M059J (cell line): ENCODE results near the gene PGPEP1. TPM values are rescaled to one million over a fixed set of nuclear protein-coding genes. Genes with fewer than 3 reads are reported as not detected.
"Not testable (repeated sequence)": the region's sequence is repeated elsewhere in the genome, so short reads cannot be mapped to it uniquely, and the experiment has no call there.

Experiments
- DNase-seq: peaks from one replicate; pipeline ENCODE4 v3.0.0-alpha.2; 2012; ENCODE audit warnings: low read depth
- total RNA-seq: library from RNA; depleted of rRNA; stranded (reverse); fragments of >200 nt; shearing (Covaris generic); gene quantifications from 2 replicates; pipeline ENCODE4 v1.2.3, GENCODE V29; 2014

PGPEP1 gene
- total RNA-seq, 1 experiment from 2014 or later = 13.5 TPM

DNA sequence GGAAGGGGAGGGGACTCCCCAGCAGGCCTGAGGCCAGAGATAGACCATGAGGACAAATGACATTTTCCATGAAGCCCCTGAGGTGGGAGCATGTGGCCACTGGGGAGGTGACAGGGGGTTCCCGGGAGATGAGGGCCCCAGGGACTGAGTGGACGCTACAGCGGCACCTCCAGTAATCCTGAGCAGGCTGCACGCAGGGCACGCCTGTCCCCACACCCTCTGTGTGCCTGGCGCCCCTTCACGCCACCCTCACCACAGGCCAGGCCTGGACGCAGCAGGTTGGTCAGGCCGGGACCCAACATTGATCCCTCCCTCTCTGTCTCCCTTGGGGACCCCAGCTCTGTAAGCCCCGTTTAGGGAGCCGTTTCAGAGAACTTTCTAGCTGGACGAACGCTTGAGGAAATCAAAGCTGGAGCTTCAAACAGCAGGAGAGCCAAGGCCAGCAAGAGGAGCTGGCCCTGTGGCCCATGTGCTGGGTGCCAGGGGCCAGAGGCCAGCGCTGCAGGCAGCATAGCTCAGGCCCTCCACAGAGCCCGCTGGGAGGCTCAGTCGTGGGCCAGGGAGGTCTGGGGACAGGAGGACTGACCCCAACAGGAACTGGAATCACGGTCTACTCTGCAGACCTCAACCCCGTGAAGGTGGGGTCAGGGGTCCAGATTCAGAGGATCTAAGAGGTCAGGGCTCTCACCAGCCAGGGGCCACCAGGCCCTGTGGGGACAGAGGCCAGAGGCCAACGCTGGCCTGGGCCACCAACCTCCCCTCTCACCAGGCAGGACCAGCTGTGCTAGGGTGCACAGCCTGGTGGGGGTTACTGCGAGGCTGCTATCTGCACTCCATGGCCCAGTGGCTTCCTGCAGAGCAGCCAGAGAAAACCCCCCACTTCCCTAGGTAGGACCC, 32.1 kb upstream of the PGPEP1 start:
- DNase-seq = no peak

DNA sequence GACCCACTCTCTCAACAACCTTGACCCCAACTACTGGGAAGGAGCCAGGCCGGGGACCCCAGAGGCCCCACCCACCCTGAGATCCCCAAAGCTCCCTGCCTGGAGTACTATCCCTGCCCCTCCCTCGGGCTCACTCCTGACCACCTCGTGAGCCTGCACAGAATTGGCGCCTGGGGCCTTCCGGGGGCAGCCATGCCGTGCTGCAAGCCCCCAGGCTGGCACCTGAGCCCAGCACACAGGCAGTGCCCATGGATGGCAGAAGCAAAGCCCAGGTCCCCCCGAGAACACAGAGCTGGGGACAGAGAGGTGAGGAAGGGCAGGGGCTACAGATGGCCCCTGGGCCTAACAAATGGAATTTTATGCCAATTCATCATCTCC, 31.5 kb upstream of the PGPEP1 start:
- no peak for DNase-seq

DNA sequence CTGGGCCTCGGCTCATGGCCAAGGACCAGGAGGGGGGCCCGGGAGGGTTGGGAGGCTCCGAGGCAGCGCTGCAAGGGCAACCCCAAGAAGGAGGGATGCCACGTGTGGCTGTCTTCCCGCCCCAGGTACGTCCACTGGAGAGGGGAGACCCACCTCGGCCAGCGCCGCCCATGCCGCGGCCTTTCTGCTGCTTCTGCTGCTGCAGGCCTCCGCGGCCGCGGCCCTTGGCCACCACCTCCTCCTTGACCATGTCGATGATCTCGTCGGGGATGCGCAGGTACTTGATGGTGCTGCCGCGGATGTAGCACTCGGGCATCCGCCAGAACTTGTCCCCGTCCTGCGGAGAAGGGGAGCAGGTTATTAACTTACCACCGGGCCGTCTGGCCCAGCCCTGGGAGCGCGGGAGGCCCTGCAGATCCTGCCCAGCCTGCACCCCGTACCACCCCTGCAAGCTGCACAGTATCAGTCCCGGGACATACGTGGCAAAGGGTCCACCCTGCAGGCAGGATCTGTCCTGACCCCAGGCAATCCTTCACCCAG, 30.8 kb upstream of the PGPEP1 start:
- DNase-seq = no peak

DNA sequence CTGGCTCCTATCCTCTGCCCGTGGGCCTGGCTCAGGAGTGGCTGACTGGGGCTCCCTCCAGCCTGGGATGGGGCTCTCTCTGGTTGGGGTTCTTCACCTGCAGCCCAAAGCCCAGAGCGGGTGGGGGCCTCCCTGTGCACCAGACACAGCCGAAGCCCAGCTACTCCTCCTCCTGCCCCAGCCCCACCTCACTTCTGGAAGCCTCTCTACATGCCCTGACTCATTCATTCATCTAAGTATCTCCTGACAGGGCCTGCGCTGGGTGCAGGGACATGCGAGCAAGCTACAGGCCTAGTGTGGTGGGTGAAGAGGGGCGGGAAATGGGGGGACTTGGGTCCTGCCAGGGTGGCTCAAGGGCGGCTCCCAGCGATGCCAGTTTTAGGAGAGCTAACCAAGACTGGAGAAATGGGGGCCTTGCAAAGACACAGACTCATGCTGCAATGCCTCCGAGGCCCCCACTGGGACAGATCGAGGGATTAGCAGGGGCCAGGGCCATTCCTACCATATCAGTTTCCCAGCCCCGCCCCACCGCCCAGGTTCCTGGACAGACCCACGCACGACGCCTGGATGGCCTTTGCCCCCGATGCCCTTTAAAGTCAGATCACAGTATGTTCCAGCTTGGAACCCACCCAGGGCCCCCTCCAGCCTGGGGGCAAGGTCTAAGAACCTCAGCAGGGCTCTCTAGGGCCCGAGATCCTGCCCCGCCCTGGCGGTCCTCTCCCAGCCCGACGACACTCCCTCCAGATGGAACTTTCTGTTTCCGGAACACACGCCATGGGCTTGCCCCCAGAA, 30.1 kb upstream of the PGPEP1 start:
- no peak for DNase-seq

DNA sequence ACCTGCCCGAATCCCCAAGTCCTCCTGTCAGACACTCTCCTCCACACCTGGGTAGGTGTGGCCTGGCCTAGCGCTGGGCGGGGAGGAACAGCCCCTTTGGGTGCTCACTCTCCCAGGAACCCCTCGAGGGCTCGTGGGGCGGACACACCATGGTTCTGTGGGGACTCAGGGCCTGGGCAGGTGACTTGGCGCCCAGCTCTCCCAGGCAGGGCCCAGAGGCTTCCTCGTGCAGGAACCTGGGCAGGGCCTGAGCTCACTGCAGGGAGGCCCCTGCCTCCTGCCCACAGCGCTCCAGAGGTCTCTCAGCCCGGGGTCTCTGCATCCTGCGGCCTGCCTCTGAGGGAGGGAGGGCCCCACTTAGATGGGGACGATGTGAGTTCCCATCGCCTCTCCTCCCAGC, 29.4 kb upstream of the PGPEP1 start:
- DNase-seq = no peak

DNA sequence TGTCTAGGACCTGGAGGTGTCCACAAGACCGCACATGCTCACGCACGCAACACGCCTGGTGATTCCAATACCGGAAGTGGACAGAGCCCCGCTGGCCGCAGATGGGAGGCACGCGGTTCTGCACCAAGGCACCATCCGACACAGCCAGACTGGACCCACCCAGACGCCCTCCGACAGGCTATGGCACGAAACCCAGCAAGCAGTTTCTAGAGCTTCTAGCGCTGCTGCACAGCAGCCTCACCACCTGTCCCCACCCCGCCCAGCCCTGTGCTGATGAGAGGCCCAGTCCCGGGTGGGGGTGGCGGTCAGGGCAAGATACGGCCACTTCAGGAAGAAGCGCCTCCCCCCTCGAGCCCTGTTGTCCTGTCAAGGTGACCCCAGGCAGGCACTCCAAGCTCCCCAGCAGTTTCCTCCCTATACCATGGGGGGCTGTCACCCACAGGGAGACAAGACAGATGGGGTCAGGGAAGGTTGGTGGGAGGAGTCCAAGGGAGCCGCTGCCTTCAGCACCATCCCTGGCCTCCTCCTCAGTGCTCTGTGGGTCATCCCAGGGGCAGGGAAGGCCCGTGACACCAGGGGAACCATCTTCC, 28.8 kb upstream of the PGPEP1 start:
- DNase-seq = no peak

DNA sequence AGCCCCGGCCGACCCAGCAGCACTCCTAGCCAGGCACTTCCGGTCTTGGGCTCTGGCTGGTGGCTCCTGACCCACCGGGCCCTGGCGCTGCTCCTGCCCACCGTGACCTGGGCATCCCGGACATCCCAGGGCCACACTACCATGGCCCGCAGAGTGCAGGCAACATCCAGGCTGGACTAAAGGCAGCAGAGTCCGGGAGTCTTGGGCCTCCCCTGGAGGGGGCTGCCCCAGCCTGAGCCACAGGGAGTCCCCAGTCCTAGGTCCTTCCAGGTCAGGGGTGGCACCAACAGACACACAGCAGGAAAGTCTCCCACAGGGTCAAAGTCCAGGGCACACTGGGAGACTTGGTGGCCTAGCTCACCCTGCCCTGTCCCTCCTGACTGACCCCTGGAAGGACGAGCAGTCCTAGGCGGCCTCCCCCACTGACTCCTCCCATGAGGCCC, 28.3 kb upstream of the PGPEP1 start:
- no peak for DNase-seq

DNA sequence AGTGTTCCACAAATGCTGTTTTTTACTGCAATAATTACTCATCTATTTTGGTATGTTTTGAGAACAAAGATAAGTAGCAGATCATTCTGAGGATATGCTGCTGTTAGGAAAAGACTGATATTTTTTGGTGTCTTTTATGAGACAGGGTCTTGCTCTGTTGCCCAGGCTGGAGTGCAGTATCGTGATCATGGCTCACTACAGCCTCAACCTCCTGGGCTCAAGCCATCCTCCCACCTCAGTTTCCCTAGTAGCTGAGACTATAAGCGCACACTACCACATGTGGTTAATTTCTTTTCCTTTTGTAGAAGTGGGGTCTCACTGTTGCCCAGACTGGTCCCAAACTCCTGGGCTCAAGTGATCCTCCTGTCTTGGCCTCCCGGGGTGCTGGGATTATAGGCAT, 27.0 kb upstream of the PGPEP1 start:
- DNase-seq = no peak

DNA sequence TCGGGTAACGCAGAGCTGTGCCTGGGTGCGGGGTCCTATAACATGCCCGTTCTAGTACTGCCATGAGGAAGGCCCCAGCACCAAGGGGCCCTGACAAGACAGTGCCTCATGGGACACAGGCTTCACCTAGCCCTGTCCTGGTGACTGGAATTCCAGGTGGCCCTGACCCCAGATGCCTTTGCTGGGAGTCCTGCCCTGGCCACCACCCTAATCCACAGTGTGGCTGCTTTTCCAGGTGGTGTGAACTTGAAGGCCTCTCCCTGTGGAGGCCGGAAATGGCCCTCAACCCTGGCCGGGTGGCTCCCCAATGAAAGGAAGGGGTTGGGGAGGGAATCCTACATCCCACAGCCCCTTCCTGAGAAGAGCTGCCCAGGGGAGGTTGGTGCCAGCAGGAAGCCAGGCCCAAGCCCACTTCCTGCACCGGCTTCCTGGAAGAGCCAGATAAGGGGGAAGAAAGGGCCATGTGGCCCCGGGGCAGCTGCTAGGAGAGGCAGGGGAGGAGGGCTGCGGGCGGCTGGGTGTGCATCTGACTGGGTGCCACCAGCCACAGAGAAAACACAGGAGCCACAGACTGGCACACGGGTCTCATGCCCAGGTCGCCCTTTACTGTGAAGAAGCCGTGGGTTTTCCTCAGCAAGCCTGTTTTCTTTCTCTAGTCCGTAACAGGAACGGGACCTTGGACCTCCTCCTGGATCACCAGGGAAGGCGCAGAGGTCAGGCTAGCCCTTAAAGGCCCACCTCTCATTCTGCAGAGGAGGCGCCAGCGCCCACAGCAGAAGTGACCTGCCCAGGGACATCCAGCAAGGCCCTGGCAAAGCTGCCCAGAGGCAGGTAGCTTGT, 22.2 kb upstream of the PGPEP1 start:
- DNase-seq = no peak

DNA sequence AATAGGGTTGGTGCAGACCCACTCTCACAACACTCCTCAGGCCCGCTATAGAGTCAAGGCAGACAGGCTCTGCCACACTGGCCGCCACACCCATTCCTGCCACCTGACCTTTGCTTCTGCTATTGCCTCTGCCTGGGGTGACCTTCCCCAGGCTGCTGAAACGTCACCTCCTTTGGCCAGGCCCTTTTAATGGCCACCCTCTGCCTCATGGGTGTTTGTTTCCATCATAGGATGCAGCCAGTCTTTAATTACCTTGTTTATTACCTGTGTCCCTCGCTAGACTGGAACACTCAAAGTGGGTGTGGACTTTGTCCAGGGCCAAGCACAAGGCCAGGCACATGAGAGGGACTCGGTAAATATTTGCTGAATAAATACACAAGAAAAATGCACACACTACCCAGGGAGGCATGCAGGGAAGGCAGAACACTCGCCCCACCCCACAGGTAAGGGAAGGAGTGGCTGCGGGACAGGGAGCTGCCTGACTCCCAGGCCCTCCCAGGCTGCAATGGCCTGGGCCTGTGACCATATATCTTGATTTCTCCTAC, 20.7 kb upstream of the PGPEP1 start:
- no peak for DNase-seq

DNA sequence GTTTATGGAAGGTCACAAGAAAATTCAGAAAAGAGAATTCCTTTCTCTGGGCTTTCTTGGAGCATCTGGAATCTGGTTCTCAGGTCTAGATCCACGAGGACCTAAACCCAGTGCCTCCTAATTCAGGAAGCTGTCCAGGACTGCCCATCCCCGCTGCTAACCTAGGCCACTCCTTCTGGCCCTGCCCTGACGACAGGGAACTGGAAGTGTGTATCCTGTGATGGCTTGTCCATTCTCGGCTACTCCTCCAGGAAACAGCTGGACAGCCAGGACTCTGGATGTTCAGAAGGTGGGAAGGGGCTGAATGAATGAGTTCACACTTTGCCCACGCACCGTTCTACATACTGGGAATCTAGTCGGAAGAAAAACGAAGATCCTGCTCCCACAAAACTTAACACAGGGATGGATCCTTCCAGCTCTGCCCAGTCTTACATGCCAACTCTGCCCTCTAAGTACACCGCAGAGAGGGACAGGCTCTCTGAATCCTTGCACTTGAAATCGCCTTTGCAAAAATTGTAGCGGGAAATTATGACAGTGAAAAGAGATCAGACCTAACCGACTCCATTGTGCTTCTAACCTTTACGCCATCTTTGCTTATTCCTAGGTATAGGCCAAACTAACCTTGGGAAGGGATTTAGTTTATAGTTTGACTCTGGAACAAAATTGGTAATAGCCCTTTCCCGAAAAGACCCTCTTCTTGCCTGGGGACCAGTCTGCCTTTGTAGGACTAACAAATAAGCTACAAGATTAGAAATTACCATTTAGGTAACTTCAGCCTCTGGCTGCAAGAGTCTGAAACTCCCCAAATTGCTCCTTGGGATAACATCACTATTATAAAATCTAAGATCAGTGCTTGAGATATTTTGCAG, 19.3 kb upstream of the PGPEP1 start:
- DNase-seq = no peak

DNA sequence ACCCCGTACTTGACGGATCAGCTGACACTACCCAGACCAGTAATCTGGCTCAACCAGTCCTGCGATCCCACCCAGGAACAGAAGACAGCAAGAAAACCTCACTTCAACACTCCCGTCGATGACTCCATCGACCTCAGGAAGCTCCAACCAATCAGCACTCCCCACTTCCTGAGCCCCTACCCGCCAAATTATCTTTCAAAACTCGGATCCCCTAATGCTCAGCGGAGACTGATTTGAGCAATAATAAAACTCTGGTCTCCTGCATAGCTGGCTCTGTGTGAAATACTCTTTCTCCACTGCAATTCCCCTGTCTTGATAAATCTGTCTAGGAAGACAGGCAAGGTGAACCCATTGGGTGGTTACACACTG, 18.7 kb upstream of the PGPEP1 start:
- DNase-seq = no peak

DNA sequence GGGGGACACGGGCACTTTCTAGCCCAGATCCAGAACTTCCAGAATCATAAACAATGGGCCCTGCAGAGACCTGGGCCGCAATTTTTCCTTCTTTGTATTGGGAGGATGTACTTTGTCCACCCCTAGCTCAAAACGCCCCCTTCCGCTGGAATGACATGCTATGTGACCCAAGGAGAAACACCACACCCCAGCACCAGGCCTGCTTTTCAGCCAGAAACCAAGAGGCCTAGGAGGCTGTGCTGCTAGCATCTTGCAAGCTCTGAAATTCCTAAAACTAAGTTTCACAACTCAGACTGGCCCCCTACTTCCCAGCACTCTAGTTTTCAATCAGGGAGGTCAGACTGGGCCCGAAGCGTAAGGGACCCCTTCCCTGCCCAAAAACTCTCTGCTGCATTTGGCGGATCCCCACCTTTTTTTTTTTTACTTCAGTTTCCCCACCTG, 18.1 kb upstream of the PGPEP1 start:
- DNase-seq = peak; percentile 65

DNA sequence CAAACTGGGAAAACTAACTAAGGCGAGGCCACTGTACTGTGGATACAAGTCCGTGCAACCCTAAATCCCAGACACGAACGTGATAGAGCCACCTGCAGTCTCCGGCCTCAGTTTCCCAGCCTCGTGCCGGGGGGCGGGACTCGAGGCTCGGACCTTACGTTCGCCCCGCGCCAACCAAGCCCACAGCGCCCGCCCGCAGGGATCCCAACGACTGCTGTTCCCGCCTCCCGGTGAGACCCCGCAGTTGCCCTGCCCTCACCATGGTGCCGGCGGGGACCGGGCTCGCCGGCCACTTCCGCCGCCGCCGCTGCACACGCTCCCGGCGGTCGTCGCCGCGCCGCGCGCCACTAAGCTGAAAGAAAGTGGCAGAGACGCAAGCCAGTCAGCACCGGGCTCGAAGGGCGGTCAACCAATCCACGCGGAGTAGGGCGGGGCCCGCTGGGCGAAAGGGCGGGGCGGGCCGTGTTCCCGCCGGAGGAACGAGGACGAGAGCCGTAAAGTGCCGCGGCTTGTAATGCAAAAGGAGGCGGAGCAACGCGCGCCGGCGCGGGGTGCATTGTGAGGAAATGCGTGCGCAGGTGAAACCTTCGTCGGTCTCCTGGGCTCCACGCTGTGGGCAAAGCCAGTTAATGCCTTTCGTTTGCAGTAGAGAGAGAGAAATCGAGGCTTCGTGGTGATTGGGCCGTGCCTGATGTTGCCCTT, 17.5 kb upstream of the PGPEP1 start, which contains the start of gene LSM4:
TSS of gene LSM4 (minus strand) at position 318 of the 702 bp plus-strand sequence. CDS start at position 262, 56 bp downstream.
- peak; percentile 97 for DNase-seq

DNA sequence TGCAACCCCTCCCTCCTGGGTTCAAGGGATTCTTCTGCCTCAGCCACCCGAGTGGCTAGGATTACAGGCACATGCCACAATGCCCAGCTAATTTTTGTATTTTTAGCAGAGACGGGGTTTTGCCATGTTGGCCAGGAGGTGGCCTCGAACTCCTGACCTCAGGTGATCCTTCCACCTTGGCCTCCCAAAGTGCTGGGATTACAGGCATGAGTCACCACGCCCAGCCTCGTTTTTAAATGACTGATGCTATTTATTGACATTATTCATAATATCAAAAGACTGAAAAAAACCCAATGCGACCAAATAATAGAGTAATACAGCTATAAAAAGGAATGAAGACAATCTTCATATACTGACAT, 16.0 kb upstream of the PGPEP1 start:
- not testable (repeated sequence) for DNase-seq

DNA sequence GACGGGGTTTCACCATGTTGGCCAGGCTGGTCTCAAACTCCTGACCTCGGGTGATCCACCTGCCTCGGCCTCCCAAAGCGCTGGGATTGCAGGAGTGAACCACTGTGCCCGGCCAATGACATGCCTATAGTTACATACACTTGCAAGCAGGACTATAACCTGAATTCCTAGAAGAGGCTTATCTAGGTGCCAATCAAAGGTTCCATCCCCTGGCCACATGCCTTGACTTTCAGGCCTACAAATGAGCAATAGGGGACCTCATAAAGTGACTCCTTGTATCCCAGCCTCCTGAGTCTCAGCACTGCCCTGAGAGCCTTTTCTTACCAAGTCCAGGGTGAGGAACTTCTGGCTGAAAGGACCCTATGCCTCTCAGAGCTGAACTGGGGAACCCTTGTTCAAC, 13.6 kb upstream of the PGPEP1 start:
- DNase-seq = no peak

DNA sequence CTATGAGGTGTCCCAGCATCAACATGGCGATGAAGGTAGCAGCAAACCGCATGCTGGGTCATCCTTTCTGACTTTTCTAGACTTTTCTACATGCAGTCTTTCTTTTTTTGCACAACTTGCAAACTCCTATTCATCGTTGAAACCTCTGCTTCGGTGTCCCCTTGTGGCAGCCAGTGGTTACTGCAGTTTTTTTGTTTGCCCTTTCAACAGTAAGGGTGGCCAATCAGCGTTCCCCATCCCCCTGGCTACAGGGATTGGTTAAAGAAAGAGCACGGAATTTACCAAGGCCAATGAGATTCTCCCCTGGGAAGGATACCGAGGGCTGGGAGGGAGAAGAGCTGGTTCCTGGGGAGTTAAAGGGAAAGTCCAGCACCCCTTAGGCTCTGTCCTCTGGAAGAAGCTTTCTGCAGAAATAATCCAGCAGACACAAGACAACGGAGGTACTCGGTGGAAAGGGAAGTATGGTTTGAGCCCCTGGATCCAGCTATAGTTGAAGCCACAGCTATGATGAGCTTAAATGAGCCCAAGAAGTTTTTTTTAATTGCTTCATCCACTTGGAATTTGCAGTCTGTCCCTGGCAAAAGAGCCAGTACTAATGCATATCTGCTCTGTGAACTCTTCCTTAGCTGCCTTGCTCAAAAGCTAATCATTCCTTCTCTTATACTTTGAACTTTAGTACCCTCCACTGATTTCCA, 11.9 kb upstream of the PGPEP1 start:
- DNase-seq = peak; percentile 98

DNA sequence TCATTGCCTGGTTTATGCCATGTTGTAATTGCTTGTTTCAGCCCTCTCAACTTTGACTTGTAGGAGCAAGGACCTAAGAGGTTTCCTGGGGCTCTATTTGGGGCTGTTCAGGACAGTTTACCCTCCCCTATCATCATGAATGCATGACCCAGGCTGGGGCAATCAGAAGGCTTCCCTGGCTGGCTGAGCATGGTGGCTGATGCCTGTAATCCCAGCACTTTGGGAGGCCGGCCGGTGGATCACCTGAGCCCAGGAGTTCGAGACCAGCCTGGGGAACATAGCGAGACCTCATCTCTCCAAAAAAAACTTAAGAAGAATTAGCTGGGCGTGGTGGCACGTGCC, 11.4 kb upstream of the PGPEP1 start:
- no peak for DNase-seq

DNA sequence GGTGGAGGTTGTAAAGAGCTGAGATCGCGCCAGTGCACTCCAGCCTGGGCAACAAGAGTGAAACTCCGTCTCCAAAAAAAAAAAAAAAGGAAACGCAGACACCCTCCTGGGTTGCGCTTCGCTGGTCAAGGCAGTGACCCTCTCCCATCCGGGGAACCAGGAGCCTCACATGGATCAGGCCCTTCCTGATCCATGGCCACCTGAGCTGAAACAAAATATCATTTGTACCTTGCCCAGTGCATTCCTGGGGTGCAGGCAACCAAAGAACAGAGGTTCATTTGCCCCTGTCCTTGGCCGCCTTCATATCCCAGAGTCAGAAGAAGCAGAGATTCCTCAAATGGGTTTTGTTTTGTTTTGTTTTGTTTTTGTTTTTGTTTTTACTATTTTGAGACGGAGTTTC, 9.5 kb upstream of the PGPEP1 start:
- DNase-seq = no peak
